ENCODE data around the gene EDEM2. TPM values are rescaled to one million over a fixed set of nuclear protein-coding genes. Genes with fewer than 3 reads are reported as not detected.
"Not testable (repeated sequence)": the region's sequence is repeated elsewhere in the genome, so short reads cannot be mapped to it uniquely, and the experiment has no call there.

Gene EDEM2
- total RNA-seq, 1 donor from 2014 or later: 45.4 TPM

DNA sequence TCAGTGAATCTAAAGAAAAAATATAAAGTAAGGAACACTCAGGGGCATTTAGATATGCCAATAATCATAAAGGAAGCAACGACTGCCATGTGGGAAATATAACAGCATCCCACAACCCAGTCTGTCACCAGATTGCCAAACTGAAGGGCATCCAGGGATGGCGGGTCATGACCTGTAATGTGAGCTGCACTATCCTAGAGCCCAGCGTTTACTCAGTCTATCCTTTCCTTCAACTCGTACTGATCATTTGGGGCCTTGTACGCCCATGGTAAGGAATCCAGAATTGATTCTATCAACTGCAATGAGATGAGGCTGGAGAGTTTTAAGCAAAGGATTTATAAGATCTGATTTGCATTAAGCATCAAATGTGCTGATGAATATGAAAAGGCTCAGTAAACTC, 59.8 kb downstream of the EDEM2 start:
- ATAC-seq (no peak), DNase-seq (no peak)
- Histone ChIP-seq H3K27me3 (ENCODE audit: low read depth) (no peaks in the 10 kb centered on the region), H3K9me3 (no peaks in the 10 kb centered on the region), H3K27ac (no peak overlapping the region), H3K4me3 (no peak overlapping the region), H3K4me1 (peaks cover 54% of the 10 kb centered on the region), H3K36me3 (peaks cover 25% of the 10 kb centered on the region)
- intact Hi-C loops (cut with DNase I): no loop called here
- TF ChIP-seq, protein P1, sequence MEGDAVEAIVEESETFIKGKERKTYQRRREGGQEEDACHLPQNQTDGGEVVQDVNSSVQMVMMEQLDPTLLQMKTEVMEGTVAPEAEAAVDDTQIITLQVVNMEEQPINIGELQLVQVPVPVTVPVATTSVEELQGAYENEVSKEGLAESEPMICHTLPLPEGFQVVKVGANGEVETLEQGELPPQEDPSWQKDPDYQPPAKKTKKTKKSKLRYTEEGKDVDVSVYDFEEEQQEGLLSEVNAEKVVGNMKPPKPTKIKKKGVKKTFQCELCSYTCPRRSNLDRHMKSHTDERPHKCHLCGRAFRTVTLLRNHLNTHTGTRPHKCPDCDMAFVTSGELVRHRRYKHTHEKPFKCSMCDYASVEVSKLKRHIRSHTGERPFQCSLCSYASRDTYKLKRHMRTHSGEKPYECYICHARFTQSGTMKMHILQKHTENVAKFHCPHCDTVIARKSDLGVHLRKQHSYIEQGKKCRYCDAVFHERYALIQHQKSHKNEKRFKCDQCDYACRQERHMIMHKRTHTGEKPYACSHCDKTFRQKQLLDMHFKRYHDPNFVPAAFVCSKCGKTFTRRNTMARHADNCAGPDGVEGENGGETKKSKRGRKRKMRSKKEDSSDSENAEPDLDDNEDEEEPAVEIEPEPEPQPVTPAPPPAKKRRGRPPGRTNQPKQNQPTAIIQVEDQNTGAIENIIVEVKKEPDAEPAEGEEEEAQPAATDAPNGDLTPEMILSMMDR (IDR thresholded peaks at IDR 0.05): no peak

DNA sequence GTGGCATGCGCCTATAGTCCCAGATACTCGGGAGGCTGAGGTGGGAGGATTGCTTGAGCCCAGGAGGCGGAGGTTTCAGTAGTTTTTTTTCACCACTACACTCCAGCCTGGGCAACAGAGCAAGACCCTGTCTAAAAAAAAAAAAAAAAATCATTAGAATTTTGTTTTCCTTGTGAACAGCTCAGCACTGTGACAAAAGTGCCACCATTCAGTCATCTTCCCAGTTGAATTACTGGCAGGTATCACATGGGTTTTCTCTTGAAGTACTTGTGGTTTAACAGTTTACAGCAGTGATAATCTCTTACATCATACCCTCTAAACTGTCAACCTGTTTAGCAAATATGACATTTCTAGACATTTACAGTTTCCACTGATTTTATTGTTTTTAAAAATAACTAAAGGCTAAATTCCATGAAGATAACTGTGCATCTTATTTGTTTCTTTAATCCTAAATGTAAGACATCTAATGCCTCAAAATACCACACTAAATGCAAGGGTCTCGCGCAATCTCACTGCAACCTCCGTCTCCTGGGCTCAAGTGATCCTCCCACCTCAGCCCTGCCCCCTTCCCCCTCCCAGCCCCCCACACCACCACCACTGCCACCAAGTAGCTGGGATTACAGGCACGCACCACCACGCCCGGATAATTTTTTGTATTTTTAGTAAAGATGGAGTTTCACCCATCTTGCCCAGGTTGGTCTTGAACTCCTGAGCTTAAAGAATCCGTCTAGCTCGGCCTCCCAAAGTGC, 61.5 kb downstream of the EDEM2 start:
- TF ChIP-seq, protein P1 (IDR thresholded peaks at IDR 0.05): no peak
- no peaks in the 10 kb centered on the region for H3K27me3 ChIP-seq (ENCODE audit: low read depth)
- intact Hi-C loops (cut with DNase I): no loop called here
- peaks cover 25% of the 10 kb centered on the region for H3K36me3 ChIP-seq
- no peak overlapping the region for H3K27ac ChIP-seq
- ATAC-seq (peak in 1 of 2 donors; percentile 49), DNase-seq (no peak)
- no peaks in the 10 kb centered on the region for H3K9me3 ChIP-seq
- peaks cover 59% of the 10 kb centered on the region for H3K4me1 ChIP-seq
- no peak overlapping the region for H3K4me3 ChIP-seq

DNA sequence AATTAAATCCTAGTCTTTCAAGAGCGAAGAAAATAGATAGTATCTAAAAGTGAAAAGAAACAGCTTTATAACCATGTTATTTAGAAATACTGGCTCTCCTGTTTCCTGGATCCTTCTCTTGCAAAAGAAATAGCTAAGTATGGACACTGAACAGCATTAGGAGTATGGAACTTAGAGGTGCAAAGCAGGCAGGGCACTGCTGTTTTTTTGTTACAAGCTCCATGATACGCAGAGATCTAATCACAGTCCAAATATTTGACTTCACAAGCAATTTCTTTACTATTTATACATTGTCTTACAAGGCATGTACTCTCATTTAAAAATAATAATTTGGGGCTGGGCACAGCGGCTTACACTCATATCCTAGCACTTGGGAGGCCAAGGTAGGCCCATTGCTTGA, 62.1 kb downstream of the EDEM2 start:
- Histone ChIP-seq H3K27me3 (ENCODE audit: low read depth) (no peaks in the 10 kb centered on the region), H3K27ac (no peak overlapping the region), H3K4me1 (peaks cover 59% of the 10 kb centered on the region), H3K36me3 (peaks cover 25% of the 10 kb centered on the region), H3K9me3 (no peaks in the 10 kb centered on the region), H3K4me3 (no peak overlapping the region)
- intact Hi-C loops (cut with DNase I): no loop called here
- TF ChIP-seq, protein P1 (IDR thresholded peaks at IDR 0.05): no peak
- DNase-seq: no peak
- no peak for ATAC-seq

DNA sequence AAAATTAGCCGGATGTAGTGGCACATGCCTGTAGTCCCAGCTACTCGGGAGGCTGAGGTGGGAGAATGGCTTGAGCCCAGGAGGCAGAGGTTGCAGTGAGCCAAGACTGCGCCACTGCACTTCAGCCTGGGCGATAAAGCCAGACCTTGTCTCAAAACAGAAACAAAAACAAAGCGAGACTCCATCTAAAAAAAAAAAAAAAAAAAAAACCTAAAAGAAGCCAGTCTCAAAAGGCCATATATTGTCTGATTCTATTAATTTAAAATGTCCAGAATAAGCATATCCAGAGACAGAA, 66.8 kb downstream of the EDEM2 start:
- H3K9me3 ChIP-seq; intact Hi-C loops (cut with DNase I); H3K27ac ChIP-seq; H3K4me3 ChIP-seq; DNase-seq; H3K27me3 ChIP-seq (ENCODE audit: low read depth): not testable (repeated sequence)
- peak in 1 of 2 donors; percentile 42 for ATAC-seq
- Histone ChIP-seq H3K4me1 (peaks cover 49% of the 10 kb centered on the region), H3K36me3 (peaks cover 25% of the 10 kb centered on the region)

DNA sequence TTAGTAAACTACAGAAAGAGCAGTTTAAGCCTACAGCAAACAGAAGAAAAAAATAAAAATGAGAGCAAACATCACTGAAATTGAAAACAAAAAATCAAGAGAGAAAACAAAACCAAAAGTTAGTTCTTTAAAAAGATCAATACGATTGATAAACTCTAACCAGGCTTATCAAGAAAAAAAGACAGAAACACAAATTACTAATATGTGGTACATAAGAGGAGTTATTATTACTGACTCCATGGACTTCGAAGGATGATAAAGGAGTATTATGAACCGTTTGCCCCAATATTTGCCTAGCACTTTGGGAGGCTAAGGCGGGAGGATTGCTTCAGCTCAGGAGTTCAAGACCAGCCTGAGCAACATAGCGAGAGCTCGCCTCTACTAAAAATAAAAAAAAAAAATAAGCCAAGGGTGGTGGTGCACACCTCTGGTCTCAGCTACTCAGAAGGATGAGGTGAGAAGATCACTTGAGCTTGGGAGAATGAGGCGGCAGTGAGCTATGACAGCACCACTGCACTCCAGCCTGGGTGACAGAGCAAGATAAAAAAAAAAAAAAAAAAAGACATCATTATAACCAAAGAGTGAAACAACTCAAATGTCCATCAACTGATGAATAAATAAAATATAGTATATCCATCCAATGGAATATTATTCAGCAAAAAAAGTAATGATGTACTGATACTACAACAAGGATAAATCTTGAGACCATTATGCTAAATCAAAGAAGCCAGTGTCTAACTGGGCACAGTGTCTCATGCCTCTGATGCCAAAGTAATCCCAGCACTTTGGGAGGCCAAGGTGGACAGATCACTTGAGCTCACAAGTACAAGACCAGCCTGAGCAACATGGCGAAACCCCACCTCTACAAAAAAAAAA, 67.4 kb downstream of the EDEM2 start:
- TF ChIP-seq, protein P1 (IDR thresholded peaks at IDR 0.05): no peak
- intact Hi-C loops (cut with DNase I): no loop called here
- H3K4me3 ChIP-seq: no peak overlapping the region

DNA sequence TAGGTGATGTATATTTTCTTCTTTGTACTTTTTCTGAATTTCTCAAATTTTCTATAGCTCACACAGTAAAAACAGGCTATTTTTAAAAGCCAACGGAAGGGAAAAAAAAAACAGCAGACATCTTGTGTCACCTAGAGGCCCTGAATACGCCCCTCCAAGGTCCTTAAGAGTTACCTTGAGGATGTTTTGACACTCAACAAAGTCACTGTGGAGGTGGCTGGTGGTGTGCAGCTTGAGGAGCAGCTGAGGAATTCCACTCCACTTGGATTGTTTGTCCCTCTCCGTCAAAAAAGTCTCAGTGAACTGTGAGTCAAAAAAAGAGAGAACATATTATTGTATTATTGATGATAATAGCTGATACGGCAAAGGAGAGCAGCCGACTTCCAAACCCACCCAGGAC, 69.3 kb downstream of the EDEM2 start:
- DNase-seq: no peak
- intact Hi-C loops (cut with DNase I): no loop called here
- Histone ChIP-seq H3K4me3 (no peak overlapping the region), H3K27me3 (ENCODE audit: low read depth) (no peaks in the 10 kb centered on the region), H3K36me3 (peaks cover 21% of the 10 kb centered on the region), H3K9me3 (no peaks in the 10 kb centered on the region), H3K27ac (no peak overlapping the region), H3K4me1 (peaks cover 42% of the 10 kb centered on the region)
- TF ChIP-seq, protein P1 (IDR thresholded peaks at IDR 0.05): no peak
- ATAC-seq: peak; percentile 83 to 90

More for the DNA sequence above, 67.4 kb downstream of the EDEM2 start:
- DNase-seq: no peak
- no peaks in the 10 kb centered on the region for H3K27me3 ChIP-seq (ENCODE audit: low read depth)
- H3K4me1 ChIP-seq: peaks cover 43% of the 10 kb centered on the region
- H3K27ac ChIP-seq: no peak overlapping the region
- ATAC-seq: peak in 1 of 2 donors; percentile 23
- no peaks in the 10 kb centered on the region for H3K9me3 ChIP-seq
- H3K36me3 ChIP-seq: peaks cover 21% of the 10 kb centered on the region
